GM12865 (cell line): ENCODE results near the gene TTF2.

Experiments
- DNase-seq: peaks from one replicate; pipeline ENCODE4 v3.0.0; 2010; ENCODE audit warnings: low read depth
- H3K4me3 ChIP-seq: 2 replicates; pipeline ENCODE4 v1.5.1; 2011; ENCODE audit warnings: mild to moderate bottlenecking, low read depth, low read length, control low read depth
- TF ChIP-seq, protein P1 (sequence below): IDR thresholded peaks from 2 replicates; pipeline ENCODE4 v1.5.1; 2011; ENCODE audit warnings: low read length, control low read depth, low read depth, inconsistent platforms; ENCODE audit not compliant: insufficient read depth; ENCODE audit errors: missing control alignments

TTF2 gene

DNA sequence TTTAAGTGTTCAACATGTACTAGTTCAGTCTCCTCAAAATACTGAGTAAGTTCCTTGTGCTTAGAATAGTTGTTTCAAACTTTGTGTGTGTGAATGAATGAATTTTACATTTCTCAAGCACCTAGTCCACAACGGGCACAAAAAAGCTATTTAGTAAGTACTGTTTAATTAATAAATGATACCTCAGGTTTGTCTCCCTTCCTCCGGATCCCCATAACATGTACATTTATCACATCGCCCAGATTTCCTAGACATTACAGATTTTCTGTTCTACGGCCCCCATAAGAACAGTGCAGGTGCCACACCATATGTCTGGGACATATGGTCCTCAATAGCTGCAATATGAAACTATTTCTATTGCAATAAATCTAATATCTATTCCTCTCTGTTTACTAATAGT is 1.3 kb upstream of the TTF2 start:
- H3K4me3 ChIP-seq = peak overlapping the region; percentile 95
- TF ChIP-seq, protein P1, sequence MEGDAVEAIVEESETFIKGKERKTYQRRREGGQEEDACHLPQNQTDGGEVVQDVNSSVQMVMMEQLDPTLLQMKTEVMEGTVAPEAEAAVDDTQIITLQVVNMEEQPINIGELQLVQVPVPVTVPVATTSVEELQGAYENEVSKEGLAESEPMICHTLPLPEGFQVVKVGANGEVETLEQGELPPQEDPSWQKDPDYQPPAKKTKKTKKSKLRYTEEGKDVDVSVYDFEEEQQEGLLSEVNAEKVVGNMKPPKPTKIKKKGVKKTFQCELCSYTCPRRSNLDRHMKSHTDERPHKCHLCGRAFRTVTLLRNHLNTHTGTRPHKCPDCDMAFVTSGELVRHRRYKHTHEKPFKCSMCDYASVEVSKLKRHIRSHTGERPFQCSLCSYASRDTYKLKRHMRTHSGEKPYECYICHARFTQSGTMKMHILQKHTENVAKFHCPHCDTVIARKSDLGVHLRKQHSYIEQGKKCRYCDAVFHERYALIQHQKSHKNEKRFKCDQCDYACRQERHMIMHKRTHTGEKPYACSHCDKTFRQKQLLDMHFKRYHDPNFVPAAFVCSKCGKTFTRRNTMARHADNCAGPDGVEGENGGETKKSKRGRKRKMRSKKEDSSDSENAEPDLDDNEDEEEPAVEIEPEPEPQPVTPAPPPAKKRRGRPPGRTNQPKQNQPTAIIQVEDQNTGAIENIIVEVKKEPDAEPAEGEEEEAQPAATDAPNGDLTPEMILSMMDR = no peak
- DNase-seq = no peak

DNA sequence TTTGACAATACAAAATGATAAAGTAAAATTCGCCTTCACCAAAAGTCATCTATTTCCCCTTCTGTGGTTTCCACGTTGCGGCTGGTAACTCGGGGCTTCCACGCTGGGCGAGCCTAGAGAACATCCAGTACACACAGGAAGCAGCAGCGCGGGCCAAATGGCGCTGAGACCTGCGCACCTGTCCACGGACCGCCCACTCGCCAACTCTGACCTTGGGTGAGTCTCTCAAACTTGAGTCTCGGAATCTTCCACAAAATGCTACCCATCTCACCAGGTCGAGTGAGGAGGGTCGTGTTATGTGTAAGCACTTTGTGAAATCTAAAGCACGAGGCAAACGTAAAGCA is 820 bp upstream of the TTF2 start:
- TF ChIP-seq, protein P1 = no peak
- H3K4me3 ChIP-seq = peak overlapping the region; percentile 95
- DNase-seq = peak; percentile 90

DNA sequence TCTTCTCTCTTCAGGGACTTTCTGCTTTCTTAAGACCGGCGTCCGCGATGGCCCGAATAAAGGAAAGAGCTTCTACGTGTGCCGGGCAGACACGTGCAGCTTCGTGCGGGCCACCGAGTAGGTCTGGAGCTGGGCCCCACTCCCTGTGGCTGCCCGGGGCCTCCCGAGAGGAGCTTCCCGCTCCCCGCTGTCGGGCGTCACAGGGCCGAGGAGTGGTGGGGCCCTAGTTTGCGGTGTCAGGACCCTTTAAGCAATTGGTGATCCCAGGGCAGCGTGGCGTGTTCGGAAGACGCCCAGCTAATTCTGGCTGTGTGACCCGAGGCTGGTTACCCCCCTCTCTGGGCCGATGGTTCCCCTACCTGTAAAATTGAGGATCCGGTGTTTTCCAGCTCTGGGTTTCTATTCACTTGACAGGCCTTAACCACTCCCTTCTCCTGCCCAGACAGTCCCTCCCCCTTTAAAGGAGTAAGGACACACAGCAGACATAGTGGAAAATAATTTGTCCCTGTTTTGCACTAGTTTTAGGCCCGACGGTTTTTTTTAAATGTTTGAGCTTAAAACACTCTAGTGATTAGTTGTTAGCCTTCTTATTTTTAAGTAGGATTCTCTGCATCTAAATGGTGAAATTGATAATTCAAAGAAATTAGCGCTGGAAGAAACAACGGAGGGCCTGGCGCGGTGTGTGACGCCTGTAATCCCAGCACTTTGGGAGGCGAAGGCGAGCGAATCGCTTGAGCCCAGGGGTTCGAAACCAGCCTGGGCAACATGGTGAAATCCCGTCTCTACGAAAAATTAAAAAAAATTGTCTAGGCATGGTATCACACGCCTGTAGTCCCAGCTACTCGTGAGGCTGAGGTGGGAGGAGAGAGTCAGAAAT is 553 bp downstream of the TTF2 start:
- peak; percentile 82 for DNase-seq
- peak overlapping the region; percentile 75 for H3K4me3 ChIP-seq
- TF ChIP-seq, protein P1 = no peak

DNA sequence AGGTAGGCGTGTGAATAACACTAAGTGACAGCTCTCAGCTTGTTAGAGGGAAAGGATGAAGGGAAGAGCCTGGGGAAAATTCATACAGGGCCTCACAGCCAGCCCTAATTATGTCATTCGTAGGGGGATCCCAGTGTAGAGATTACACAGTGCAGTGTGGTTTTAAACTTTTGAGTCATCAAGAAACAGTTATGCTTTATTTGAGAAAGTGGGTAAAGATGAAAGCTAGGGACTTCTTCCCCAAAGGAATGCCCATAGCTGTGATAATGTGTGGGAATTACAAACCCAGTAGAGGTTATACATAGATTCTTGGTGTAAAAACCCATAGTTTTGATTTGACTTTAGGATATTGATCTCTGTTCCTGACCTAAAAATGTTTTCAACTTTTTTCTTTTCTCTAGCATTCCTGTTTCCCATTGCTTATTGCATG is 1.9 kb downstream of the TTF2 start:
- peak overlapping the region; percentile 75 for H3K4me3 ChIP-seq
- peak; percentile 79 for DNase-seq

DNA sequence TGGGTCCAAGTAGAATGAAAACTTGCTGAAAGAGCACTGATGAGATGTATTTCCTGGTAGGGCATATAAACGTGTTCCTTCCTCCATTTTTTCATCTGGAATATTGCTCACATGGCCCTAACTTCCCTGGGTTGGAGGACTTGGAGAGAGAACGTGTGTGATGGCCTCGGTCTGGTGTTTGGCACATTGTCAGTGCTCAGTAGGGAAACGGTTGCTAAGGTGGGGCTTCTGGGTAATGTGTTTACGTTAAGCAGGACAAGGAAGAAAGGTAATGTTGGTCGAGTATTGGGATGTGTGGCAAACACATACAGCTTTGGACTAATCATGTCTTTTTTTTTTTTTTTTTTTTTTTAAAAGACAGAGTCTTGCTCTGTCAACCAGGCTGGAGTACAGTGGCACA is 6.2 kb downstream of the TTF2 start:
- DNase-seq = no peak
- H3K4me3 ChIP-seq = no peak overlapping the region
- TF ChIP-seq, protein P1 = no peak

More for the DNA sequence above, 1.9 kb downstream of the TTF2 start:
- TF ChIP-seq, protein P1 = no peak

DNA sequence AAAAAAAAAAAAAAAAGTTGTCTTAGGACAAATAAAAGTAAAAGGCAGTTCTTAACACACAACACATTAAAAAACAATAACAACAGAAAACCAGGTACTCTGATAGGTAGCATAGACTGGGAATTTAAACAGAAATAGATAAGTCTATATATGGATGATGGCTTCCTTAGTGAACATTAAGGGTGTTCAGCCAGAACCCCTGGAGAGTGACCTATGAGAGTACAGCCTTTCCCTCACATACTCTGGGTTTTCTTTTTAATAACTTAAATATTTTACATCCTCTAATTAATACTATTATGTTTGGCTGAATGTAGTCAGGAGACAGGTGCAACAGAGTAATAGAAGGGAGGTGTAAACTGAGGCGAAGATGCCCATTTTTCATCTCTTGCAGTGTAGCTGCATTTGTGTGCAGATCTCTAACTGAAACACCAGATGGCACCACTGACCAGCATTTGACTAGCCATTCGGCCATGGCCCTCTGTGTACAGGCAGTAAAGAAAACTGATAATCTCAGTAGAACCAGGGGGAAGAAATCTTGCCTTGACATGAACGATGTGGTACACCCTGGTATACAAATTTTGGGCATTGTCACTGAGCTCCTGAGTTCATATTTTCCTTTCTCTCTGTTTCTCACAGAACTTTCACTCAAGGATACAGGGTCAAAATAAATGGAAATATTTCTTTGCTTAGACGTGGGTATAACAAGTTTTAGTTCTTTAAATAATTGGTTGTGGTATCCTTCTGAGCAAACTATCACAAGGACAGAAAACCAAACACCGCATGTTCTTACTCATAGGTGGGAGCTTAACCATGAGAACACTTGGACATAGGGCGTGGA is 7.6 kb downstream of the TTF2 start:
- TF ChIP-seq, protein P1 = peak; percentile 68
- H3K4me3 ChIP-seq = no peak overlapping the region
- DNase-seq = peak; percentile 67
